ENCODE measurements around the gene CNNM2. TPM values are rescaled to one million over a fixed set of nuclear protein-coding genes. Genes with fewer than 3 reads are reported as not detected.
"Not testable (repeated sequence)": the region's sequence is repeated elsewhere in the genome, so short reads cannot be mapped to it uniquely, and the experiment has no call there.

CNNM2 gene
- total and polyA plus RNA-seq, 2 donors: 5.5 to 9.0 TPM

GRCh38 chr10:102997998-102998397 lies 79.9 kb downstream of the CNNM2 start:
- no peak overlapping the region for H3K4me3 ChIP-seq (ENCODE audit: low read depth, low read length)
- 85% methylated on average over 1 of the region's 1 CpG for WGBS

GRCh38 chr10:102998399-102998907 lies 80.4 kb downstream of the CNNM2 start:
- Histone ChIP-seq H3K4me1 (ENCODE audit: insufficient read depth) (no peaks in the 10 kb centered on the region), H3K27ac (ENCODE audit: low read depth) (no peak overlapping the region), H3K36me3 (ENCODE audit: insufficient read depth) (no peaks in the 10 kb centered on the region), H3K4me3 (ENCODE audit: low read depth, low read length) (no peak overlapping the region)
- no peak for DNase-seq (ENCODE audit: extremely low spot score)
- WGBS: 85% methylated on average over 7 of the region's 7 CpGs

More at GRCh38 chr10:102997998-102998397, 79.9 kb downstream of the CNNM2 start:
- H3K27ac ChIP-seq (ENCODE audit: low read depth): no peak overlapping the region
- no peaks in the 10 kb centered on the region for H3K36me3 ChIP-seq (ENCODE audit: insufficient read depth)
- no peaks in the 10 kb centered on the region for H3K4me1 ChIP-seq (ENCODE audit: insufficient read depth)
- DNase-seq (ENCODE audit: extremely low spot score): no peak

- H3K36me3 ChIP-seq (ENCODE audit: insufficient read depth); H3K4me1 ChIP-seq (ENCODE audit: insufficient read depth); H3K4me3 ChIP-seq (ENCODE audit: low read depth, low read length); H3K27ac ChIP-seq (ENCODE audit: low read depth); DNase-seq (ENCODE audit: extremely low spot score): not testable (repeated sequence)
- WGBS: 97% methylated on average over 7 of the region's 7 CpGs
Measured at GRCh38 chr10:103000050-103000449, 82.0 kb downstream of the CNNM2 start.

- Histone ChIP-seq H3K4me3 (ENCODE audit: low read depth, low read length) (no peak overlapping the region), H3K27ac (ENCODE audit: low read depth) (no peak overlapping the region), H3K4me1 (ENCODE audit: insufficient read depth) (no peaks in the 10 kb centered on the region), H3K36me3 (ENCODE audit: insufficient read depth) (no peaks in the 10 kb centered on the region)
- DNase-seq (ENCODE audit: extremely low spot score): no peak
- 83% methylated on average over 5 of the region's 5 CpGs for WGBS
Measured at GRCh38 chr10:103007017-103007416, 88.9 kb downstream of the CNNM2 start.

GRCh38 chr10:103013416-103013815 lies 95.3 kb downstream of the CNNM2 start:
- Histone ChIP-seq H3K27ac (ENCODE audit: low read depth) (no peak overlapping the region), H3K36me3 (ENCODE audit: insufficient read depth) (peaks cover 2% of the 10 kb centered on the region), H3K4me3 (ENCODE audit: low read depth, low read length) (no peak overlapping the region), H3K4me1 (ENCODE audit: insufficient read depth) (no peaks in the 10 kb centered on the region)
- DNase-seq (ENCODE audit: extremely low spot score): no peak
- WGBS: 78% methylated on average over 5 of the region's 5 CpGs

GRCh38 chr10:103019425-103019824 lies 101.3 kb downstream of the CNNM2 start:
- Histone ChIP-seq H3K4me3 (ENCODE audit: low read depth, low read length) (no peak overlapping the region), H3K36me3 (ENCODE audit: insufficient read depth) (peaks cover 2% of the 10 kb centered on the region), H3K27ac (ENCODE audit: low read depth) (no peak overlapping the region), H3K4me1 (ENCODE audit: insufficient read depth) (no peaks in the 10 kb centered on the region)
- 99% methylated on average over 3 of the region's 3 CpGs for WGBS
- DNase-seq (ENCODE audit: extremely low spot score): no peak

- Histone ChIP-seq H3K4me1 (ENCODE audit: insufficient read depth) (no peaks in the 10 kb centered on the region), H3K27ac (ENCODE audit: low read depth) (no peak overlapping the region), H3K36me3 (ENCODE audit: insufficient read depth) (peaks cover 1% of the 10 kb centered on the region), H3K4me3 (ENCODE audit: low read depth, low read length) (no peak overlapping the region)
- WGBS: 90% methylated on average over 18 of the region's 18 CpGs
- no peak for DNase-seq (ENCODE audit: extremely low spot score)
Measured at GRCh38 chr10:103021150-103021899, 103.2 kb downstream of the CNNM2 start.

GRCh38 chr10:103021900-103022293 lies 103.8 kb downstream of the CNNM2 start:
- DNase-seq (ENCODE audit: extremely low spot score): no peak

GRCh38 chr10:103025696-103026095 lies 107.6 kb downstream of the CNNM2 start:
- 88% methylated on average over 2 of the region's 2 CpGs for WGBS
- H3K27ac ChIP-seq (ENCODE audit: low read depth): no peak overlapping the region
- no peaks in the 10 kb centered on the region for H3K36me3 ChIP-seq (ENCODE audit: insufficient read depth)
- H3K4me3 ChIP-seq (ENCODE audit: low read depth, low read length): no peak overlapping the region
- DNase-seq (ENCODE audit: extremely low spot score): no peak
- no peaks in the 10 kb centered on the region for H3K4me1 ChIP-seq (ENCODE audit: insufficient read depth)

More at GRCh38 chr10:103021900-103022293, 103.8 kb downstream of the CNNM2 start:
- 66% methylated on average over 5 of the region's 5 CpGs for WGBS
- Histone ChIP-seq H3K4me1 (ENCODE audit: insufficient read depth) (no peaks in the 10 kb centered on the region), H3K4me3 (ENCODE audit: low read depth, low read length) (no peak overlapping the region), H3K36me3 (ENCODE audit: insufficient read depth) (no peaks in the 10 kb centered on the region), H3K27ac (ENCODE audit: low read depth) (no peak overlapping the region)

GRCh38 chr10:103038570-103038969 lies 120.5 kb downstream of the CNNM2 start:
- DNase-seq (ENCODE audit: extremely low spot score): no peak
- Histone ChIP-seq H3K27ac (ENCODE audit: low read depth) (no peak overlapping the region), H3K4me1 (ENCODE audit: insufficient read depth) (no peaks in the 10 kb centered on the region), H3K4me3 (ENCODE audit: low read depth, low read length) (no peak overlapping the region), H3K36me3 (ENCODE audit: insufficient read depth) (no peaks in the 10 kb centered on the region)
- 60% methylated on average over 2 of the region's 2 CpGs for WGBS

- Histone ChIP-seq H3K4me3 (ENCODE audit: low read depth, low read length) (no peak overlapping the region), H3K4me1 (ENCODE audit: insufficient read depth) (no peaks in the 10 kb centered on the region), H3K36me3 (ENCODE audit: insufficient read depth) (no peaks in the 10 kb centered on the region), H3K27ac (ENCODE audit: low read depth) (no peak overlapping the region)
- no peak for DNase-seq (ENCODE audit: extremely low spot score)
- 82% methylated on average over 4 of the region's 4 CpGs for WGBS
Measured at GRCh38 chr10:103040418-103040817, 122.3 kb downstream of the CNNM2 start.

- no peak overlapping the region for H3K27ac ChIP-seq (ENCODE audit: low read depth)
- 88% methylated on average over 6 of the region's 6 CpGs for WGBS
- H3K36me3 ChIP-seq (ENCODE audit: insufficient read depth): no peaks in the 10 kb centered on the region
- no peaks in the 10 kb centered on the region for H3K4me1 ChIP-seq (ENCODE audit: insufficient read depth)
- no peak for DNase-seq (ENCODE audit: extremely low spot score)
- H3K4me3 ChIP-seq (ENCODE audit: low read depth, low read length): no peak overlapping the region
Measured at GRCh38 chr10:103041391-103041790, 123.3 kb downstream of the CNNM2 start.

GRCh38 chr10:103042129-103042528 lies 124.0 kb downstream of the CNNM2 start:
- no peaks in the 10 kb centered on the region for H3K36me3 ChIP-seq (ENCODE audit: insufficient read depth)
- H3K4me1 ChIP-seq (ENCODE audit: insufficient read depth): no peaks in the 10 kb centered on the region
- DNase-seq (ENCODE audit: extremely low spot score): no peak
- H3K4me3 ChIP-seq (ENCODE audit: low read depth, low read length): no peak overlapping the region
- H3K27ac ChIP-seq (ENCODE audit: low read depth): no peak overlapping the region
- 82% methylated on average over 5 of the region's 5 CpGs for WGBS

GRCh38 chr10:103042908-103043307 lies 124.8 kb downstream of the CNNM2 start:
- Histone ChIP-seq H3K36me3 (ENCODE audit: insufficient read depth) (no peaks in the 10 kb centered on the region), H3K4me1 (ENCODE audit: insufficient read depth) (no peaks in the 10 kb centered on the region), H3K27ac (ENCODE audit: low read depth) (no peak overlapping the region), H3K4me3 (ENCODE audit: low read depth, low read length) (no peak overlapping the region)
- 92% methylated on average over 7 of the region's 7 CpGs for WGBS
- DNase-seq (ENCODE audit: extremely low spot score): no peak

Measured in urinary bladder (tissue), 4 donors.